ENCODE measurements around the gene ERG. TPM values are rescaled to one million over a fixed set of nuclear protein-coding genes. Genes with fewer than 3 reads are reported as not detected.

The ERG gene
- total and polyA plus RNA-seq, 2 donors from 2014 or later = 6.6 to 29.6 TPM

GRCh38 chr21:38447611-38448010 lies 50.7 kb downstream of the ERG start:
- DNase-seq = no peak
- Histone ChIP-seq H3K9me3 (ENCODE audit: control insufficient read depth in 2 of 3, insufficient read depth in 1 of 3, low read length in 3 of 3) (no peaks in the 10 kb centered on the region), H3K4me3 (ENCODE audit: low read length in 3 of 3) (no peak overlapping the region), H3K4me1 (ENCODE audit: control insufficient read depth in 2 of 3, insufficient read depth in 2 of 3, low read depth in 1 of 3, low read length in 3 of 3) (no peaks in the 10 kb centered on the region), H3K27ac (ENCODE audit: low read depth in 2 of 2, low read length in 2 of 2) (no peak overlapping the region), H3K9ac (ENCODE audit: low read length in 3 of 3) (no peak overlapping the region), H3K27me3 (ENCODE audit: control insufficient read depth, insufficient read depth, low read length) (no peaks in the 10 kb centered on the region), H3K36me3 (ENCODE audit: control insufficient read depth in 2 of 3, insufficient read depth in 3 of 3, low read length in 3 of 3) (no peaks in the 10 kb centered on the region)
- intact Hi-C loops (cut with DNase I) = no loop called here
- no peak for FAIRE-seq
- no peak for TF ChIP-seq CTCF (IDR thresholded peaks at IDR 0.05; ENCODE audit: borderline replicate concordance, extremely low read depth, insufficient read depth)

- Histone ChIP-seq H3K4me3 (ENCODE audit: low read length in 3 of 3) (no peak overlapping the region), H3K4me1 (ENCODE audit: control insufficient read depth in 2 of 3, insufficient read depth in 2 of 3, low read depth in 1 of 3, low read length in 3 of 3) (no peaks in the 10 kb centered on the region), H3K9ac (ENCODE audit: low read length in 3 of 3) (no peak overlapping the region), H3K9me3 (ENCODE audit: control insufficient read depth in 2 of 3, insufficient read depth in 1 of 3, low read length in 3 of 3) (no peaks in the 10 kb centered on the region), H3K36me3 (ENCODE audit: control insufficient read depth in 2 of 3, insufficient read depth in 3 of 3, low read length in 3 of 3) (no peaks in the 10 kb centered on the region), H3K27me3 (ENCODE audit: control insufficient read depth, insufficient read depth, low read length) (no peaks in the 10 kb centered on the region), H3K27ac (ENCODE audit: low read depth in 2 of 2, low read length in 2 of 2) (no peak overlapping the region)
- intact Hi-C loops (cut with DNase I) = no loop called here
- DNase-seq = no peak
- no peak for FAIRE-seq
- TF ChIP-seq CTCF (IDR thresholded peaks at IDR 0.05; ENCODE audit: borderline replicate concordance, extremely low read depth, insufficient read depth) = no peak
These were observed 53.6 kb downstream of the ERG start for GRCh38 chr21:38444691-38445090.

DNA sequence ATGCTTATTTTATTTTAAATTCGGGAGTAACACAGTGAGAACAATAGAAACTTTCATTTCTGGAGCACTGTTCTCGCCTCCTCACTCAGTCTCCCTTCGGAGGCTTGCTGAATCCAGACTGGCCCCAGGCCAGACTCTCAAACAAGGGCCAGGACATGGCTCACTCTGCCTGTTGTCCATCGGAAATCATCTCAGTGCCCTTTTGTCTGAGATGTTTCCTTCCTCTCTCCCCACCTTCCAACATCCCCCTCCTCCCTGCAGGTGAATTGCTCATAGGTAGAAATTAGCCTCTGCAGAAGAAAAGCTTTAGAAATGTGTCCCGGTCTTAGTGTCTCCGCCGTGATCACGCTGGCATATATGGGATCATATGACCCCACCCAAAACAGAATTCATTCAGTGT lies 55.2 kb downstream of the ERG start:
- Histone ChIP-seq H3K4me1 (ENCODE audit: control insufficient read depth in 2 of 3, insufficient read depth in 2 of 3, low read depth in 1 of 3, low read length in 3 of 3) (peaks cover 0 to 2% (median 0%) of the 10 kb centered on the region in 3 donors), H3K27ac (ENCODE audit: low read depth in 2 of 2, low read length in 2 of 2) (no peak overlapping the region), H3K9me3 (ENCODE audit: control insufficient read depth in 2 of 3, insufficient read depth in 1 of 3, low read length in 3 of 3) (no peaks in the 10 kb centered on the region), H3K36me3 (ENCODE audit: control insufficient read depth in 2 of 3, insufficient read depth in 3 of 3, low read length in 3 of 3) (no peaks in the 10 kb centered on the region), H3K4me3 (ENCODE audit: low read length in 3 of 3) (no peak overlapping the region), H3K27me3 (ENCODE audit: control insufficient read depth, insufficient read depth, low read length) (no peaks in the 10 kb centered on the region), H3K9ac (ENCODE audit: low read length in 3 of 3) (no peak overlapping the region)
- DNase-seq = no peak
- no peak for FAIRE-seq
- intact Hi-C loops (cut with DNase I) = no loop called here
- no peak for TF ChIP-seq CTCF (IDR thresholded peaks at IDR 0.05; ENCODE audit: borderline replicate concordance, extremely low read depth, insufficient read depth)

DNA sequence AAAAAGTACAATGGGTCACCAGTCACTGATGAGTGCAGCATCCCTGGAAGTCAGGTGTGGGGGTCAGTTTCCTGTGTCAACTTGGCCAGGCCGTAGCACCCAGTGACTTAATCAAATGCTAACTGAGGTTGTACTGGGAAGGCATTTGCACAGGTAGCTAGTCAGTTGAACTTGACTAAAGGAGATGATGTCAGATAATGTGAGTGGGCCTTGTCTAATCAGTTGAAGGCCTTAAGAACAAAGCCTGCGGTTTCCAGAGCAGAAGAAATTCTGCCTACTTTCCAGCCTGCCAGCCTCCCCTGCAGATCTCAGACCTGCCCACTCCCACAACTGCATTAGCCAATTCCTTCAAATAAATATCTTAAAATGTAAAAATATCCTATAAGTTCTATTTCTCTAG lies 57.1 kb downstream of the ERG start:
- DNase-seq = no peak
- no peak overlapping the region for H3K27ac ChIP-seq (ENCODE audit: low read depth in 2 of 2, low read length in 2 of 2)
- H3K4me1 ChIP-seq (ENCODE audit: control insufficient read depth in 2 of 3, insufficient read depth in 2 of 3, low read depth in 1 of 3, low read length in 3 of 3) = peaks cover 0 to 2% (median 0%) of the 10 kb centered on the region in 3 donors
- no peak for FAIRE-seq
- H3K27me3 ChIP-seq (ENCODE audit: control insufficient read depth, insufficient read depth, low read length) = no peaks in the 10 kb centered on the region
- no peaks in the 10 kb centered on the region for H3K9me3 ChIP-seq (ENCODE audit: control insufficient read depth in 2 of 3, insufficient read depth in 1 of 3, low read length in 3 of 3)
- H3K36me3 ChIP-seq (ENCODE audit: control insufficient read depth in 2 of 3, insufficient read depth in 3 of 3, low read length in 3 of 3) = no peaks in the 10 kb centered on the region
- no peak for TF ChIP-seq CTCF (IDR thresholded peaks at IDR 0.05; ENCODE audit: borderline replicate concordance, extremely low read depth, insufficient read depth)
- H3K9ac ChIP-seq (ENCODE audit: low read length in 3 of 3) = no peak overlapping the region
- H3K4me3 ChIP-seq (ENCODE audit: low read length in 3 of 3) = no peak overlapping the region
- intact Hi-C loops (cut with DNase I) = no loop called here
